Measurements from ENCODE around the gene VSIG2. TPM values are rescaled to one million over a fixed set of nuclear protein-coding genes. Genes with fewer than 3 reads are reported as not detected.

Gene VSIG2
- total and polyA plus RNA-seq, 2 of the 4 experiments (the other 2 are of a cell fraction) = not detected

DNA sequence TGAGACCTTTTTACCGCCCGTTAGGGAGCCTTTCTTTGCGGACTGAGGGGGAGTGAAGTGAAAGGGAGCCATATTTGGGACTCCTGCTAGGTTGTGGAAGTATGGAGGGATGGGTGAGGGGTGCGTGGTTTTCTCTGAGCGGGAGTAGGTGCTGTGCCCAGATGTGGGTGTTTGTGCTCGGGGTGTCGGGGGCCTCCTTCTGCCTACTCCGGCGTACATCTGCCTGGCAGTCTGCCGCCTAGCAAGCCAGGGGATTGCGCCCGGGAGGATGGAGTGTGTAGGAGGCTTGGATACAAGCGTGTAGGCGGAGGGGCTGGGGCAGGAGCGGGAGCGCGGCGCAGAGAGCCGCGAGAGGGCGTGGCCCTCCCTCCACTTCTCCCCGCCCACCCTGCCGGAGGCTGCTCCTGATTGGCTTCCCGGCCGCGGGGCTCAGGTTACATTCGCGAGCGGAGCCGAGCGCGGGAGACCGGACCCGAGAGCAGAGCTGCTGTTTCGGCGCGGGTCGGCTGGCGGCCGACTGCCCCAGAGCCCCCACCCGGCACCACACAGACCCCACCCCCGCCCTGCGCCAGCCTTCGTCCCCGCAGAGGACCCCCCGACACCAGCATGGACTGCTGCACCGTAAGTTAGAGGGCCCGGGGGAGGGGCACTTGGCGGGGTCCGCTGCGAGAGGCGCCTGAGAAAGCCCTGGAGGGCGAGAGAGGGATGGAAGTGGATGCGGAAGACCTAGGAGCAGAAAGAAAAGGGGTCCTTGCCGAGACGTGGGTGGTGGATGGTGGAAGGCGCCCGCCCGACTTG lies 12.4 kb downstream of the VSIG2 start, which contains the start of gene NRGN:
NRGN (plus strand) TSS at position 464 of the 798 bp plus-strand sequence; CDS start at position 607, 143 bp downstream.
- TF ChIP-seq MXI1 (IDR thresholded peaks at IDR 0.05; ENCODE audit: borderline replicate concordance, low read depth, low read length) = no peak
- TF ChIP-seq MAZ (IDR thresholded peaks at IDR 0.05; ENCODE audit: borderline replicate concordance, low read depth, low read length) = peak; percentile 81
- Histone ChIP-seq H3K9me3 (ENCODE audit: control insufficient read depth, insufficient read depth, low read length) (no peaks in the 10 kb centered on the region), H2BK5ac (ENCODE audit: low read depth, low read length, poor library complexity, severe bottlenecking) (no peak within 1 kb of the TSS), H3K56ac (ENCODE audit: extremely low read depth, insufficient read depth, low read length) (no peak within 1 kb of the TSS), H2BK120ac (ENCODE audit: low read depth, low read length) (peak within 1 kb of the TSS; percentile 42; the same call in 1 of the 2 replicates), H3K4me1 (ENCODE audit: control insufficient read depth, insufficient read depth, low read length) (peaks cover 2% of the 10 kb centered on the region; the same call in 1 of the 2 replicates), H3K36me3 (ENCODE audit: control insufficient read depth, insufficient read depth, low read length) (no peaks in the 10 kb centered on the region), H3K9ac (ENCODE audit: low read depth, low read length) (peak within 1 kb of the TSS; percentile 18), H4K5ac (ENCODE audit: low read depth, low read length) (no peak within 1 kb of the TSS), H2AK9ac (replicated peaks; ENCODE audit: low read depth, low read length, poor library complexity) (peak within 1 kb of the TSS; percentile 87), H4K8ac (ENCODE audit: low read depth in 2 of 2, low read length in 2 of 2) (peak within 1 kb of the TSS in 1 of 2 experiments; percentile 72; a peak in 1 of 4 replicates), H3K4me3 (ENCODE audit: insufficient read depth, low read depth, low read length) (peak within 1 kb of the TSS; percentile 52), H4K91ac (ENCODE audit: insufficient read depth, low read depth, low read length) (no peak within 1 kb of the TSS), H3K4me2 (ENCODE audit: low read depth, low read length) (peak within 1 kb of the TSS; percentile 91), H2AK5ac (ENCODE audit: low read depth, low read length) (peak within 1 kb of the TSS; percentile 53; the same call in 1 of the 2 replicates), H3K23ac (ENCODE audit: low read depth, low read length) (peak within 1 kb of the TSS; percentile 65), H2BK20ac (ENCODE audit: low read depth, low read length) (no peak within 1 kb of the TSS), H3K79me1 (ENCODE audit: low read depth in 1 of 2, low read length in 2 of 2) (peaks cover 0 to 7% of the 10 kb centered on the region in 2 experiments; a peak in 2 of 4 replicates), H3K9me1 (ENCODE audit: insufficient read depth, low read length) (0 out of 2 replicates have a peak, but pooled peaks cover 3% of the 10 kb centered on the region), H3K4ac (ENCODE audit: low read depth, low read length) (peak within 1 kb of the TSS; percentile 60; the same call in 1 of the 2 replicates), H4K20me1 (ENCODE audit: insufficient read depth, low read length) (no peaks in the 10 kb centered on the region), H3K27me3 (ENCODE audit: control insufficient read depth, insufficient read depth, low read length) (peaks cover 18% of the 10 kb centered on the region), H3K27ac (ENCODE audit: insufficient read depth, low read length) (no peak within 1 kb of the TSS; the same call in 1 of the 2 replicates), H3K18ac (ENCODE audit: low read depth, low read length) (no peak within 1 kb of the TSS), H3K14ac (replicated peaks; ENCODE audit: low read depth, low read length) (peak within 1 kb of the TSS; percentile 55; the same call in 1 of the 2 replicates), H2AFZ (replicated peaks; ENCODE audit: low read length, poor library complexity) (peak within 1 kb of the TSS; percentile 93), H2BK15ac (ENCODE audit: low read depth, low read length) (no peak within 1 kb of the TSS)
- ChIA-PET CTCF (no interaction called here), POLR2A (ENCODE audit: unreplicated experiment) (no interaction called here)
- peak; percentile 99 for ATAC-seq (ENCODE audit: low read depth)
- in situ Hi-C loops (cut with MboI; ENCODE audit: low sequenced_read_pairs) = no loop called here
- dilution Hi-C loops (cut with HindIII; ENCODE audit: low sequenced_read_pairs, unreplicated experiment) = no loop called here
- DNase-seq = peak; percentile 82
- 0% methylated on average over 2 of the region's 59 CpGs; no CpG with 5 or more reads in 1 of the 2 experiments for WGBS, 2 experiments (ENCODE audit: extremely low coverage in 2 of 2, insufficient read length in 1 of 2)
- intact Hi-C loops (cut with micrococcal nuclease) = loop anchor here (10.0 kb wide), 1 partner anchor 65 kb away; the partner anchor contains the start of genes SIAE and SPA17
- BruUV-seq (replicated peaks) = no TSS peak

Measured in IMR-90 (cell line).